Thyroid gland (tissue), 4 donors: ENCODE data around the gene SLC10A7.

Source experiments
- CTCF ChIP-seq, 6 experiments: fragments of 200-600 bp in 3 of 6; fragments of 450-650 bp in 3 of 6; sonication (generic) in 3 of 6; IDR thresholded peaks; one replicate each; pipeline ENCODE4 v1.5.1; 2016 to 2019; ENCODE audit warnings: antibody characterized with exemption in 6 of 6, mild to moderate bottlenecking in 2 of 6, inconsistent platforms in 1 of 6, moderate library complexity in 1 of 6
- POLR2A ChIP-seq, 2 donors: fragments of 450-650 bp; IDR thresholded peaks; one replicate each; pipeline ENCODE4 v1.6.1; 2017; ENCODE audit warnings: antibody characterized with exemption in 2 of 2, mild to moderate bottlenecking in 2 of 2, moderate library complexity in 1 of 2

- no peak for TF ChIP-seq CTCF (IDR thresholded peaks at IDR 0.05)
- no peak for TF ChIP-seq POLR2A (IDR thresholded peaks at IDR 0.05)
These were observed 261.2 kb downstream of the SLC10A7 start for GRCh38 chr4:146260521-146260920.
